Activated CD4-positive, alpha-beta memory T cell treated with anti-CD3 and anti-CD28 coated beads for 36 hours (primary cell): ENCODE results near the gene RNF40. TPM values are rescaled to one million over a fixed set of nuclear protein-coding genes. Genes with fewer than 3 reads are reported as not detected.

Source experiments
- CTCF ChIA-PET: fragments of 350-600 bp; sonication (Branson Sonifier 250); formaldehyde crosslinking; loops from one replicate; lab custom pipeline; 2021; ENCODE audit warnings: antibody characterized with exemption, inconsistent platforms; lab: Charles Lee
- POLR2A ChIA-PET: fragments of 350-600 bp; sonication (Branson Sonifier 250); formaldehyde crosslinking; loops from one replicate; lab custom pipeline; 2021; ENCODE audit warnings: antibody characterized with exemption; lab: Charles Lee
- DNase-seq: peaks from one replicate; pipeline ENCODE4 v3.0.0-alpha.2; 2020
- H3K27ac Mint-ChIP-seq: one replicate; pipeline ENCODE4 v1.8.0; 2021; ENCODE audit warnings: mixed read lengths
- H3K27me3 Mint-ChIP-seq: one replicate; pipeline ENCODE4 v1.8.0; 2021; ENCODE audit warnings: mixed read lengths
- H3K36me3 Mint-ChIP-seq: one replicate; pipeline ENCODE4 v1.8.0; 2021; ENCODE audit warnings: mixed read lengths
- H3K4me1 Mint-ChIP-seq: one replicate; pipeline ENCODE4 v1.8.0; 2021; ENCODE audit warnings: low read depth, mixed read lengths
- H3K4me3 Mint-ChIP-seq: one replicate; pipeline ENCODE4 v1.8.0; 2021; ENCODE audit warnings: mild to moderate bottlenecking, mixed read lengths
- H3K9me3 Mint-ChIP-seq: one replicate; pipeline ENCODE4 v1.8.0; 2021; ENCODE audit warnings: mixed read lengths
- intact Hi-C: fragments of 100-400 bp; cut with micrococcal nuclease; formaldehyde crosslinking; loops from one replicate; pipeline ENCODE4 v1.15.1; 2023
- total RNA-seq, 2 experiments: library from RNA; stranded (reverse); gene quantifications; one replicate each; pipeline ENCODE4 v1.2.3, GENCODE V29; 2021

Gene RNF40
- total RNA-seq, 2 experiments from 2014 or later = 70.9 to 72.8 TPM

GRCh38 chr16:30728321-30728720 is 33.8 kb upstream of the RNF40 start:
- Mint-ChIP-seq H3K9me3 (no peaks in the 10 kb centered on the region), H3K27me3 (no peaks in the 10 kb centered on the region), H3K36me3 (peaks cover 59% of the 10 kb centered on the region), H3K27ac (no peak overlapping the region), H3K4me1 (peaks cover 9% of the 10 kb centered on the region), H3K4me3 (no peak overlapping the region)
- CTCF ChIA-PET = no interaction called here
- POLR2A ChIA-PET = no interaction called here
- intact Hi-C loops = no loop called here
- DNase-seq = no peak

GRCh38 chr16:30728899-30729672 is 33.0 kb upstream of the RNF40 start:
- DNase-seq = no peak
- no peak overlapping the region for H3K4me3 Mint-ChIP-seq
- H3K9me3 Mint-ChIP-seq = no peaks in the 10 kb centered on the region
- H3K36me3 Mint-ChIP-seq = peaks cover 59% of the 10 kb centered on the region
- H3K4me1 Mint-ChIP-seq = peaks cover 9% of the 10 kb centered on the region
- H3K27me3 Mint-ChIP-seq = no peaks in the 10 kb centered on the region
- POLR2A ChIA-PET = no interaction called here
- CTCF ChIA-PET = interaction anchor here (1.2 kb wide), 1 partner anchor 116 kb away, joined by 3 read pairs; no protein-coding TSS in a partner anchor
- no peak overlapping the region for H3K27ac Mint-ChIP-seq
- intact Hi-C loops = no loop called here

GRCh38 chr16:30731411-30731810 is 30.7 kb upstream of the RNF40 start:
- Mint-ChIP-seq H3K4me3 (no peak overlapping the region), H3K27ac (no peak overlapping the region), H3K27me3 (no peaks in the 10 kb centered on the region), H3K4me1 (peaks cover 9% of the 10 kb centered on the region), H3K36me3 (peaks cover 53% of the 10 kb centered on the region), H3K9me3 (no peaks in the 10 kb centered on the region)
- ChIA-PET POLR2A (no interaction called here), CTCF (no interaction called here)
- intact Hi-C loops = no loop called here
- DNase-seq = no peak

DNA sequence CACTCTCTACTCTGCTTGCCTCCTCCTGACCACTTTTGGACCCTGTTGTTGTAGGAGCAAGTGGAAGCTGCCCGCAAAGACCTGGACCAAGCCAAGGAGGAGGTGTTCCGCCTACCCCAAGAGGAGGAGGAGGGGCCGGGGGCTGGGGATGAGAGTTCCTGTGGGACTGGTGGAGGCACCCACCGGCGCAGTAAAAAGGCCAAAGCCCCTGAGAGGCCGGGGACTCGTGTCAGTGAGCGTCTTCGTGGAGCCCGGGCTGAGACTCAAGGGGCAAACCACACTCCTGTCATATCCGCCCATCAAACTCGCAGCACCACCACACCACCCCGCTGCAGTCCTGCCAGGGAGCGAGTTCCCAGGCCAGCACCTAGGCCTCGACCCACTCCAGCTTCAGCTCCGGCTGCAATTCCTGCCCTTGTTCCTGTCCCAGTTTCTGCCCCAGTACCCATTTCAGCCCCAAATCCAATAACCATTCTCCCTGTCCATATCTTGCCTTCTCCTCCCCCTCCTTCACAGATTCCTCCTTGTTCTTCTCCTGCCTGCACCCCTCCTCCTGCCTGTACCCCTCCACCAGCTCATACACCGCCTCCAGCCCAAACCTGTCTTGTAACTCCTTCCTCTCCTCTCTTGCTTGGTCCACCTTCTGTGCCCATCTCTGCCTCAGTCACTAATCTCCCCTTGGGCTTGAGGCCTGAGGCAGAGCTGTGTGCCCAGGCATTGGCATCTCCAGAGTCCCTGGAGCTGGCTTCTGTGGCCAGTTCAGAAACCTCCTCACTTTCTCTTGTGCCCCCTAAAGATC is 24.9 kb upstream of the RNF40 start:
- no peak overlapping the region for H3K4me3 Mint-ChIP-seq
- CTCF ChIA-PET = interaction anchor here (1.5 kb wide), 1 partner anchor 204 kb away, joined by 5 read pairs; no protein-coding TSS in a partner anchor
- intact Hi-C loops = no loop called here
- no peaks in the 10 kb centered on the region for H3K9me3 Mint-ChIP-seq
- H3K27ac Mint-ChIP-seq = no peak overlapping the region
- no peaks in the 10 kb centered on the region for H3K27me3 Mint-ChIP-seq
- H3K4me1 Mint-ChIP-seq = peaks cover 16% of the 10 kb centered on the region
- DNase-seq = no peak
- POLR2A ChIA-PET = interaction anchor here (0.6 kb wide), 1 partner anchor 11 kb away, joined by 3 read pairs; the partner anchor contains the start of gene PHKG2
- peaks cover 66% of the 10 kb centered on the region for H3K36me3 Mint-ChIP-seq

DNA sequence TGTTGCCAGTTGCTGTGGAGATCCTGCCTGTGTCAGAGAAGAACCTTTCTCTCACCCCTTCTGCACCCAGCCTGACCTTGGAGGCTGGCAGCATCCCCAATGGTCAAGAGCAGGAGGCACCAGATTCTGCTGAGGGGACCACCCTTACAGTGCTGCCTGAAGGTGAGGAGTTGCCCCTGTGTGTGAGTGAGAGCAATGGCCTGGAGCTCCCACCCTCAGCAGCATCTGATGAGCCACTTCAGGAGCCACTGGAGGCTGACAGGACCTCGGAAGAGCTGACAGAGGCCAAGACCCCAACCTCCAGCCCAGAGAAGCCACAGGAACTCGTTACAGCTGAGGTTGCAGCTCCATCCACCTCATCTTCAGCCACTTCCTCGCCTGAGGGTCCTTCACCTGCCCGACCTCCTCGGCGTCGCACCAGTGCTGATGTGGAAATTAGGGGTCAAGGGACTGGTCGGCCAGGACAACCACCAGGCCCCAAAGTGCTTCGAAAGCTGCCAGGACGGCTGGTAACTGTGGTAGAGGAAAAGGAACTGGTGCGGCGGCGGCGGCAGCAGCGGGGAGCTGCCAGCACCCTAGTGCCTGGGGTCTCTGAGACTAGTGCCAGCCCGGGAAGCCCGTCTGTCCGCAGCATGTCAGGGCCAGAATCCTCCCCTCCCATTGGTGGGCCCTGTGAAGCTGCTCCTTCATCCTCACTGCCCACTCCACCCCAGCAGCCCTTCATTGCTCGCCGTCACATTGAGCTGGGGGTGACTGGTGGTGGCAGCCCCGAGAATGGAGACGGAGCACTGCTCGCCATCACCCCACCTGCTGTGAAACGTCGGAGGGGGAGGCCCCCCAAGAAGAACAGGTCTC is 24.1 kb upstream of the RNF40 start:
- Mint-ChIP-seq H3K9me3 (no peaks in the 10 kb centered on the region), H3K36me3 (peaks cover 63% of the 10 kb centered on the region), H3K4me3 (no peak overlapping the region), H3K27me3 (no peaks in the 10 kb centered on the region), H3K4me1 (peaks cover 16% of the 10 kb centered on the region), H3K27ac (no peak overlapping the region)
- ChIA-PET CTCF (interaction anchor here (1.5 kb wide), 1 partner anchor 203 kb away, joined by 5 read pairs; no protein-coding TSS in a partner anchor), POLR2A (interaction anchor here (0.6 to 1.1 kb wide), 2 partner anchors 10 kb away, joined by 3 read pairs; partner anchors contain the start of gene PHKG2)
- DNase-seq = no peak
- intact Hi-C loops = no loop called here

- Mint-ChIP-seq H3K4me1 (peaks cover 19% of the 10 kb centered on the region), H3K27me3 (no peaks in the 10 kb centered on the region), H3K9me3 (no peaks in the 10 kb centered on the region), H3K27ac (no peak overlapping the region), H3K4me3 (no peak overlapping the region), H3K36me3 (peaks cover 56% of the 10 kb centered on the region)
- POLR2A ChIA-PET = interaction anchor here (1.1 kb wide), 1 partner anchor 9 kb away, joined by 3 read pairs; the partner anchor contains the start of gene PHKG2
- DNase-seq = no peak
- intact Hi-C loops = no loop called here
- CTCF ChIA-PET = interaction anchor here (1.5 kb wide), 1 partner anchor 202 kb away, joined by 5 read pairs; no protein-coding TSS in a partner anchor
These were observed 22.9 kb upstream of the RNF40 start for GRCh38 chr16:30738984-30739951.

DNA sequence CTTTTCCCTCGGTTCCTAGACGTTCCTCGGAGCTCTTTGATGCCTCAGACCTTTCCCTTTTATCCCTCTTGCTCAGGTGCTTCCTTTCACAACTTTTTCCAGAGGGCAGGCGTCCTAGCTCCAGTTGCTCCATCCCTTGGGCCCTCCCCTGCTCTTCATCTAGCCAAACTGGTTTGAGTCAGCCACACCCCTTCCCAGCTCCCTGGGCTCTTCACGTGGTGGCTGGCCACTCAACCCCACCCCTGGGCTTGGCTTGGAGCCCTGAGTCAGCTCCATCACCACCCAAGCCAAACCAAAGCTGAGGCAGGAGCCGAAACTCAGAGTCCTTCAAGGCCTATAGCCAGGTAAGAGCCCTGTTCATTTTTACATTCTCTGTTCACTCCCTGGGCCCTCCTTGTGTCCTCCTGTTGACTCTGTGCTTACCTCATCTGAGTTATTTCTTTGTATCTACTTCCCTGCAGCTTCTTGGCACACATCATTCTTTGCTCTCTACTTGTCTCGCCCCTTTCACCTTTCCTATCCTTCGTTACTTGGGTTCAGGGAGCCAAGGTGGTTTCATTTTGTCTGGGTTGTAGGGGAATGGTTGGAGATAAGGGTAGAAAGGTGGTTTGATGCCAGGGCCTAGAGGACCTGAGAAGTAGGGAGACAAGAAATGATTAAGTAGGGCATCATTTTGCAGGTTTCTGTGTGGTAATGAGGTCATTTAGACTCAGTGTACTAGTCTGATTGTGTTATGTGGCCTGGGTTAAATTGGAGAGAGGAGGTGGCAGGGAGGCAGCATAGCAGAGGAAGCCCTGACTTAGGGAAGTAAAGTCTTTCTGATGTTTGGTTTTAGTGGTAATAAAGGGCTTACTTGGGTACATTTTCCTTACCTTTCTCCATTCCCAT is 21.5 kb upstream of the RNF40 start:
- Mint-ChIP-seq H3K4me1 (peaks cover 19% of the 10 kb centered on the region), H3K4me3 (no peak overlapping the region), H3K36me3 (peaks cover 54% of the 10 kb centered on the region), H3K27me3 (no peaks in the 10 kb centered on the region), H3K9me3 (no peaks in the 10 kb centered on the region), H3K27ac (peak overlapping the region; percentile 60)
- DNase-seq = peak; percentile 43
- ChIA-PET POLR2A (no interaction called here), CTCF (no interaction called here)
- intact Hi-C loops = no loop called here

DNA sequence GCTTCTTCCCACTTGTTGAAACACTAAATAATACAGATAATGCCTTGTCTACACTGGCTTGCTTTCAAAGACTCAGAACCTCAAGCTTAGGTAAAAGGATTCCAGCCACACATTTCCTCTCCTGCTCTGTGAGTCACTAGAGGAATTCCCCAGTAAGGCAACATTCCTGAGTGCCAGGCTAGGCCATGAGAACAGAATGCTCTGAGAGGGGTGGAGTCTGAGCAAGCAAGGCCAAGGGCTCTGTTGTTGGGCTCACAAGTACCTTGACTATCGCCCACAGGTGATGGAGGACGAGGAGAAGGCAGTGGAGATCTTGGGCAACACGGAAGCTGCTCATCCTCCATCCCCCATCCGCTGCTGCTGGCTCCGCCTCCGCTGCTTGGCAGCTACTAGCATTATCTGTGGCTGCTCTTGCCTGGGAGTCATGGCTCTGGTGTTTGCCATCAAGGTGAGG is 20.6 kb upstream of the RNF40 start:
- H3K4me3 Mint-ChIP-seq = no peak overlapping the region
- peak overlapping the region; percentile 42 for H3K27ac Mint-ChIP-seq
- no peaks in the 10 kb centered on the region for H3K27me3 Mint-ChIP-seq
- intact Hi-C loops = no loop called here
- CTCF ChIA-PET = no interaction called here
- H3K9me3 Mint-ChIP-seq = no peaks in the 10 kb centered on the region
- DNase-seq = no peak
- POLR2A ChIA-PET = no interaction called here
- peaks cover 46% of the 10 kb centered on the region for H3K36me3 Mint-ChIP-seq
- H3K4me1 Mint-ChIP-seq = peaks cover 19% of the 10 kb centered on the region

GRCh38 chr16:30743716-30744115 is 18.4 kb upstream of the RNF40 start:
- H3K36me3 Mint-ChIP-seq = peaks cover 26% of the 10 kb centered on the region
- no peak overlapping the region for H3K4me3 Mint-ChIP-seq
- DNase-seq = no peak
- peak overlapping the region; percentile 25 for H3K27ac Mint-ChIP-seq
- H3K9me3 Mint-ChIP-seq = no peaks in the 10 kb centered on the region
- POLR2A ChIA-PET = interaction anchor here (0.5 to 0.9 kb wide), 2 partner anchors 8 to 195 kb away, joined by 4 to 6 read pairs; no protein-coding TSS in a partner anchor
- intact Hi-C loops = no loop called here
- peaks cover 29% of the 10 kb centered on the region for H3K4me1 Mint-ChIP-seq
- H3K27me3 Mint-ChIP-seq = no peaks in the 10 kb centered on the region
- CTCF ChIA-PET = no interaction called here

DNA sequence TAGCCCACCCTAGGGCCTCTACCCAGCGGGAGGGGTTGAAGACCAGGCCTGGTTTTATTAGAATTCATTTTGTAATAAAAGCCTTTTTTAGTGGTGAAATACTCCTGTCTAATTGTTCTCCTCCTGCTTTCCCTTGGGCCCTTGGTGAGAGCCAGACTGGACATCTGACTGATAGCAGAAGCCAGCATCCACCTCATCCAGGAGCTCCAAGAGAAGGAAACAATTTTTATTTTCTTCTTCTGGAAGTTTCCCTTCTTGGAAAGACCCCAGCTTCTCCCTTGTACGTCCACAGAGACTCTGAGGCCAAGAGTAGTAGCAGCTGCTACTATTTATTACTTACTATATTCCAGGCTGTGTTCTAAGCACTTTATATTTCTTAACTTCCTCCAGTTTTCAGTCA is 17.9 kb upstream of the RNF40 start:
- CTCF ChIA-PET = no interaction called here
- no peak overlapping the region for H3K4me3 Mint-ChIP-seq
- peaks cover 24% of the 10 kb centered on the region for H3K36me3 Mint-ChIP-seq
- POLR2A ChIA-PET = interaction anchor here (0.5 to 0.9 kb wide), 2 partner anchors 8 to 195 kb away, joined by 4 to 6 read pairs; no protein-coding TSS in a partner anchor
- no peaks in the 10 kb centered on the region for H3K9me3 Mint-ChIP-seq
- no peak overlapping the region for H3K27ac Mint-ChIP-seq
- no peaks in the 10 kb centered on the region for H3K27me3 Mint-ChIP-seq
- intact Hi-C loops = no loop called here
- H3K4me1 Mint-ChIP-seq = peaks cover 30% of the 10 kb centered on the region
- DNase-seq = no peak
